Astrocyte (in vitro differentiated cells and primary cell): Measurements from ENCODE around the gene PSMG2. TPM values are rescaled to one million over a fixed set of nuclear protein-coding genes. Genes with fewer than 3 reads are reported as not detected.

Experiments
- DNase-seq: peaks from one replicate; pipeline ENCODE4 v3.0.0-alpha.2; 2010; ENCODE audit warnings: low read depth
- FAIRE-seq: peaks from 2 replicates; lab custom pipeline; 2011; peaks lifted over from hg19 to GRCh38; lab: Jason Lieb, UNC
- H2AFZ ChIP-seq: 2 replicates; pipeline ENCODE4 v1.6.0; 2012; ENCODE audit warnings: low read depth, low read length, inconsistent platforms
- H3K27ac ChIP-seq: 2 replicates; pipeline ENCODE4 v1.5.1; 2011; ENCODE audit warnings: low read depth, low read length, inconsistent platforms
- H3K27me3 ChIP-seq: 2 replicates; pipeline ENCODE4 v1.6.0; 2011; ENCODE audit warnings: low read length, inconsistent platforms; ENCODE audit not compliant: insufficient read depth
- H3K36me3 ChIP-seq: 2 replicates; pipeline ENCODE4 v1.5.1; 2011; ENCODE audit warnings: low read length, inconsistent platforms; ENCODE audit not compliant: insufficient read depth
- H3K4me1 ChIP-seq: 2 replicates; pipeline ENCODE4 v1.5.1; 2011; ENCODE audit warnings: low read length, inconsistent platforms; ENCODE audit not compliant: insufficient read depth
- H3K4me2 ChIP-seq: 2 replicates; pipeline ENCODE4 v1.6.0; 2012; ENCODE audit warnings: low read length, inconsistent platforms
- H3K4me3 ChIP-seq: 2 replicates; pipeline ENCODE4 v1.5.1; 2011; ENCODE audit warnings: low read depth, mild to moderate bottlenecking, low read length, inconsistent platforms; ENCODE audit not compliant: insufficient read depth
- H3K79me2 ChIP-seq: 2 replicates; pipeline ENCODE4 v1.6.0; 2012; ENCODE audit warnings: mild to moderate bottlenecking, low read length, inconsistent platforms; ENCODE audit not compliant: insufficient read depth
- H3K9ac ChIP-seq: 2 replicates; pipeline ENCODE4 v1.6.0; 2012; ENCODE audit warnings: mild to moderate bottlenecking, low read length, inconsistent platforms
- H3K9me3 ChIP-seq: 2 replicates; pipeline ENCODE4 v1.5.1; 2012; ENCODE audit warnings: low read depth, mild to moderate bottlenecking, low read length, inconsistent platforms; ENCODE audit not compliant: insufficient read depth
- H4K20me1 ChIP-seq: 2 replicates; pipeline ENCODE4 v1.6.0; 2012; ENCODE audit warnings: low read length, inconsistent platforms; ENCODE audit not compliant: insufficient read depth
- H3K27ac Mint-ChIP-seq: one replicate; pipeline ENCODE4 v1.8.0; 2021; ENCODE audit warnings: mild to moderate bottlenecking, mixed read lengths; ENCODE audit not compliant: unreplicated experiment
- H3K27me3 Mint-ChIP-seq: one replicate; pipeline ENCODE4 v1.8.0; 2021; ENCODE audit warnings: low read depth, mixed read lengths; ENCODE audit not compliant: unreplicated experiment
- H3K36me3 Mint-ChIP-seq: one replicate; pipeline ENCODE4 v1.8.0; 2021; ENCODE audit warnings: low read depth, mixed read lengths; ENCODE audit not compliant: unreplicated experiment
- H3K4me1 Mint-ChIP-seq: one replicate; pipeline ENCODE4 v1.8.0; 2021; ENCODE audit warnings: low read depth, mixed read lengths; ENCODE audit not compliant: unreplicated experiment
- H3K4me3 Mint-ChIP-seq: one replicate; pipeline ENCODE4 v1.8.0; 2021; ENCODE audit warnings: mild to moderate bottlenecking, moderate library complexity, mixed read lengths; ENCODE audit not compliant: unreplicated experiment
- H3K9me3 Mint-ChIP-seq: one replicate; pipeline ENCODE4 v1.8.0; 2021; ENCODE audit warnings: mild to moderate bottlenecking, mixed read lengths; ENCODE audit not compliant: unreplicated experiment
- CTCF ChIP-seq: IDR thresholded peaks from 2 replicates; pipeline ENCODE4 v1.5.1; 2011; ENCODE audit warnings: low read depth, mild to moderate bottlenecking, inconsistent platforms, low read length, moderate library complexity; ENCODE audit not compliant: insufficient read depth
- EZH2 ChIP-seq: IDR thresholded peaks from 2 replicates; pipeline ENCODE4 v1.6.1; 2012; ENCODE audit warnings: mild to moderate bottlenecking, low read length, inconsistent platforms; ENCODE audit not compliant: insufficient read depth
- total RNA-seq: library from RNA; stranded (reverse); gene quantifications from 2 replicates; pipeline ENCODE4 v1.2.1, GENCODE V29; 2021

Gene PSMG2
- total RNA-seq, 1 donor from 2014 or later: 57.4 TPM

GRCh38 chr18:12703664-12704063 lies 822 bp downstream of the PSMG2 start:
- peak overlapping the region; percentile 94 for H2AFZ ChIP-seq
- peaks cover 2% of the 10 kb centered on the region for H3K36me3 Mint-ChIP-seq

GRCh38 chr18:12711446-12711845 lies 8.6 kb downstream of the PSMG2 start:
- Histone ChIP-seq H3K4me3 (no peak overlapping the region), H2AFZ (no peak overlapping the region), H3K27ac (no peak overlapping the region), H3K4me1 (no peaks in the 10 kb centered on the region), H3K36me3 (peaks cover 35% of the 10 kb centered on the region), H3K9me3 (no peaks in the 10 kb centered on the region), H4K20me1 (no peaks in the 10 kb centered on the region), H3K79me2 (peaks cover 3% of the 10 kb centered on the region), H3K4me2 (no peak overlapping the region), H3K9ac (no peak overlapping the region), H3K27me3 (no peaks in the 10 kb centered on the region)
- Mint-ChIP-seq H3K27ac (no peak overlapping the region), H3K27me3 (no peaks in the 10 kb centered on the region), H3K36me3 (peaks cover 6% of the 10 kb centered on the region), H3K9me3 (no peaks in the 10 kb centered on the region), H3K4me1 (no peaks in the 10 kb centered on the region), H3K4me3 (no peak overlapping the region)
- no peak for TF ChIP-seq CTCF
- TF ChIP-seq EZH2: no peak
- no peak for DNase-seq
- no peak for FAIRE-seq

More at GRCh38 chr18:12703664-12704063, 822 bp downstream of the PSMG2 start:
- Histone ChIP-seq H3K4me1 (peaks cover 9% of the 10 kb centered on the region), H3K27me3 (no peaks in the 10 kb centered on the region), H3K4me3 (peak overlapping the region; percentile 88), H3K9me3 (no peaks in the 10 kb centered on the region), H3K36me3 (peaks cover 9% of the 10 kb centered on the region), H3K9ac (peak overlapping the region; percentile 94), H3K79me2 (peaks cover 61% of the 10 kb centered on the region), H4K20me1 (peaks cover 19% of the 10 kb centered on the region), H3K27ac (peak overlapping the region; percentile 100), H3K4me2 (peak overlapping the region; percentile 90)
- peaks cover 18% of the 10 kb centered on the region for H3K4me1 Mint-ChIP-seq
- DNase-seq (peak; percentile 23), FAIRE-seq (no peak)
- TF ChIP-seq EZH2 (no peak), CTCF (no peak)
- peak overlapping the region; percentile 98 for H3K27ac Mint-ChIP-seq
- peak overlapping the region; percentile 96 for H3K4me3 Mint-ChIP-seq
- no peaks in the 10 kb centered on the region for H3K9me3 Mint-ChIP-seq
- no peaks in the 10 kb centered on the region for H3K27me3 Mint-ChIP-seq

- peaks cover 3% of the 10 kb centered on the region for H3K4me1 Mint-ChIP-seq
- no peak overlapping the region for H3K9ac ChIP-seq
- no peak overlapping the region for H3K27ac ChIP-seq
- H2AFZ ChIP-seq: no peak overlapping the region
- no peak for FAIRE-seq
- H3K79me2 ChIP-seq: no peaks in the 10 kb centered on the region
- TF ChIP-seq CTCF (no peak), EZH2 (no peak)
- no peaks in the 10 kb centered on the region for H3K27me3 ChIP-seq
- H3K4me1 ChIP-seq: no peaks in the 10 kb centered on the region
- no peaks in the 10 kb centered on the region for H3K27me3 Mint-ChIP-seq
- no peak overlapping the region for H3K4me3 ChIP-seq
- no peak overlapping the region for H3K27ac Mint-ChIP-seq
- no peaks in the 10 kb centered on the region for H4K20me1 ChIP-seq
- H3K4me3 Mint-ChIP-seq: no peak overlapping the region
- H3K36me3 ChIP-seq: peaks cover 31% of the 10 kb centered on the region
- H3K9me3 Mint-ChIP-seq: no peaks in the 10 kb centered on the region
- H3K36me3 Mint-ChIP-seq: peaks cover 7% of the 10 kb centered on the region
- DNase-seq: no peak
- no peak overlapping the region for H3K4me2 ChIP-seq
- H3K9me3 ChIP-seq: no peaks in the 10 kb centered on the region
Measured at GRCh38 chr18:12721495-12722275, 18.8 kb downstream of the PSMG2 start.
